Heart left ventricle (tissue), 13 donors: ENCODE measurements around the gene TMPO.

Source experiments
- POLR2A ChIP-seq, 2 donors: fragments of 450-650 bp; IDR thresholded peaks; one replicate each; pipeline ENCODE4 v1.6.1; 2017; ENCODE audit warnings: antibody characterized with exemption in 2 of 2, mild to moderate bottlenecking in 2 of 2, moderate library complexity in 2 of 2
- TF ChIP-seq, protein P1 (sequence below), 12 donors: fragments of 200-600 bp; sonication (generic) in 4 of 12; IDR thresholded peaks; one replicate each; pipeline versions ENCODE4 v1.5.0 to v1.8.0; 2018 to 2022; ENCODE audit warnings: antibody characterized with exemption in 12 of 12, mild to moderate bottlenecking in 5 of 12
- donor health status: ischemic (EF 13 %, LVEDD 7.1; RV severe dilation, severe dysfunction).
- donor health status: DM: no; HTN: yes; CAD: no.
- donor health status: DM: no; HTN: no; CAD: no.
- donor health status: ischemic (EF 25% LVEDD 6.9; RV normal size, moderate dysfunction).
- donor health status: ischemic (EF 25% LVEDD 5.7; RV mildly dilated, moderate dysfunction).
- donor health status: ischemic (EF 35%, LVEDD 5.7; RV mildly dilated, moderate dysfunction).
- donor health status: nonischemic (EF 11% LVEDD 7.7; RV severe dilation, severe dysfunction).
- donor health status: DM: yes; HTN: yes; CAD: no.
- donor health status: PGD.
- donor health status: ischemic (EF 29% LVEDD 5.4; RV normal size, mild dysfunction).
- donor health status: nonischemic (EF 23%, LVEDD 6.1; RV moderate dilation, normal function).

DNA sequence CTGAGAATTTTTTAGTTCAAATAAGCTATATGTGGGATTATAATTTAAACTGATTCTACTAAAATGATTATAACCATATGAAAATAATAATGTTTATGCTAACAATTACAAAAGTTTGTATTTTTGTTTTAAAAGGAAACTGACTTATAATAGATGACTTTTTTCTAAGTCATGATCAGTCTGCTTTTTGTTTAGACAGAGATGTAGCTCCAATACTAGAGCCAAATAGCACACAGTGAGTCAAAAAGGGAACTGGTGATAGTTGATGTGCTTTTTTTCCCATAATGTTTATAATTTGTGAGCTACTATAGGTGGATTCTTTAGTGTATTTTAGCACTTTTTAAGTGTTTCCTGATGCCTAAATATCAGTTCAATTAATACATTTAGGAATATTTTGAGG is 28.3 kb downstream of the TMPO start:
- TF ChIP-seq POLR2A (IDR thresholded peaks at IDR 0.05), result no peak
- TF ChIP-seq, protein P1, sequence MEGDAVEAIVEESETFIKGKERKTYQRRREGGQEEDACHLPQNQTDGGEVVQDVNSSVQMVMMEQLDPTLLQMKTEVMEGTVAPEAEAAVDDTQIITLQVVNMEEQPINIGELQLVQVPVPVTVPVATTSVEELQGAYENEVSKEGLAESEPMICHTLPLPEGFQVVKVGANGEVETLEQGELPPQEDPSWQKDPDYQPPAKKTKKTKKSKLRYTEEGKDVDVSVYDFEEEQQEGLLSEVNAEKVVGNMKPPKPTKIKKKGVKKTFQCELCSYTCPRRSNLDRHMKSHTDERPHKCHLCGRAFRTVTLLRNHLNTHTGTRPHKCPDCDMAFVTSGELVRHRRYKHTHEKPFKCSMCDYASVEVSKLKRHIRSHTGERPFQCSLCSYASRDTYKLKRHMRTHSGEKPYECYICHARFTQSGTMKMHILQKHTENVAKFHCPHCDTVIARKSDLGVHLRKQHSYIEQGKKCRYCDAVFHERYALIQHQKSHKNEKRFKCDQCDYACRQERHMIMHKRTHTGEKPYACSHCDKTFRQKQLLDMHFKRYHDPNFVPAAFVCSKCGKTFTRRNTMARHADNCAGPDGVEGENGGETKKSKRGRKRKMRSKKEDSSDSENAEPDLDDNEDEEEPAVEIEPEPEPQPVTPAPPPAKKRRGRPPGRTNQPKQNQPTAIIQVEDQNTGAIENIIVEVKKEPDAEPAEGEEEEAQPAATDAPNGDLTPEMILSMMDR (IDR thresholded peaks at IDR 0.05), result no peak
